HG03521 (cell line): ENCODE data around the gene BRF1.

Experiments used
- ATAC-seq: cut with Tn5 transposase; IDR thresholded peaks from one replicate; pipeline ENCODE4 v1.9.1; 2021; ENCODE audit warnings: mild to moderate bottlenecking, moderate library complexity; ENCODE audit not compliant: unreplicated experiment

The BRF1 gene

DNA sequence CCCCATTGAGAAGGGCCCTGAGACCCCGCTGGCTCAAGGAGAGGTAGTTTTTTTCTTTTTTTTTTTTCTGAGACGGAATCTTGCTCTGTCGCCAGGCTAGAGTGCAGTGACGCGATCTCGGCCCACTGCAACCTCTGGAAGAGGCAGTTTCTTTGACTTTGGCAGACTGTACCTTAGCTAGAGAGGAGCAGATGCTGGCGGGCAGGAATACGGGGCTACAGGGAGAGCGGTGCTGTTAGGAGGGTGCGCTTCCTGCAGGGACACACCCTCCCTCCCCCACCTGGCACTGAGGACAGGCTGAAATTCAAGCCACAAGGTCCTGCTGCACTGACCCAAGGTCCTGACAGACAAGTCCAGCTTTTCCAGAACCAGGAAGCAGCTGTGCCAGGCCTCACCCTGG lies 87.4 kb downstream of the BRF1 start:
- ATAC-seq: no peak

DNA sequence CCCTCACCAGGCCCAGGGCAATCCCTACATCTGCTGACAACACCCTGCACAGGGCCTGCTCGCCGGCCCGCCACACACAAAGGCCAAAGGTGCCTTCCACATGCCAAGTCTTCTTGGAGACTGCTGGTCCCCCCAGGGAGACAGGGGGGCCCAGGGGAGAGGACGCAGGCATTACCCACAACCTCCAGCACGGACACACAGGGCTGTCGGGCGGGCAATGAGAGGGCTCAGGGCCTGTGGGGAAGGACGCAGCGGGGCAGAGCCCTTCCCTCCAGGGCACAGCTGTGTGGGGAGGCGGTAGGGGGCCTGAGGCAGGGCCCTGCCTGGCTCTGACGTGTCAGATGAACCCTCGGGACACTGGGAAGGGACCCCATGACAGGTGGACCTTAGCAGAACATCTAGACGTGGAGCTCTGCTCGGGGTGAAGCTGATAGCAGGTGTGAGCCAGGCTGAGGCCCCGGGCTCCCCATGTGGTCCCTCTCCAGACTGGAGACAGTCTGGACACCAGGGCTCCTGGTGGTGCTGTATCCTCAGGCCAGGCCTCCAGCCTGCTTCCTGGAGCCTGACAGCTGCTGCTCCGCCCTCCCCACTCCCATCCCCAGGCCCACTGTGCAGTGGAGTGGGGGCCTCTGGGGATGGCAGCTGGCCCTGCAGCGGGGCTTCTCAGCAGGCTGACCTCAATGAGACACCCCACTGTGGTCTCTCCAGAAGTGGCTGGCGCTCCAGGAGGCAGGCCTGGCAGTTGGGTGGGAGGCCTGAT lies 88.1 kb downstream of the BRF1 start:
- ATAC-seq: no peak

DNA sequence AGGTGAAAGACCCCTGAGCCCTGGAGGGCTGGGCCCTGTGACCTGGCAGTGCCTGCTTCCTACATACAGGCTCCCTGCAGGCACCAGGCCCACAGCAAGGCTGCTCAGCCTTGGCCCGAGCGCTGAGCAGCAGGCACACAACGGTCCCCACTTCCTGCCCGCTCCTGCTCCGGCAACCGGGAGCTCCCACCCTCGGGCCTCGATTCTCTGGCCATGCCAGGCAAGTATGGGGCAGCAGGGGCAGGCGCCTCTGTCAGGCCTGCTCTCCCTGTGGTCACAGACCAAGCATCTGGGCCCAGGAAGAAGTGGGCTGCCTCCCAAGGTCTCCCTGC lies 89.1 kb downstream of the BRF1 start:
- ATAC-seq: no peak

DNA sequence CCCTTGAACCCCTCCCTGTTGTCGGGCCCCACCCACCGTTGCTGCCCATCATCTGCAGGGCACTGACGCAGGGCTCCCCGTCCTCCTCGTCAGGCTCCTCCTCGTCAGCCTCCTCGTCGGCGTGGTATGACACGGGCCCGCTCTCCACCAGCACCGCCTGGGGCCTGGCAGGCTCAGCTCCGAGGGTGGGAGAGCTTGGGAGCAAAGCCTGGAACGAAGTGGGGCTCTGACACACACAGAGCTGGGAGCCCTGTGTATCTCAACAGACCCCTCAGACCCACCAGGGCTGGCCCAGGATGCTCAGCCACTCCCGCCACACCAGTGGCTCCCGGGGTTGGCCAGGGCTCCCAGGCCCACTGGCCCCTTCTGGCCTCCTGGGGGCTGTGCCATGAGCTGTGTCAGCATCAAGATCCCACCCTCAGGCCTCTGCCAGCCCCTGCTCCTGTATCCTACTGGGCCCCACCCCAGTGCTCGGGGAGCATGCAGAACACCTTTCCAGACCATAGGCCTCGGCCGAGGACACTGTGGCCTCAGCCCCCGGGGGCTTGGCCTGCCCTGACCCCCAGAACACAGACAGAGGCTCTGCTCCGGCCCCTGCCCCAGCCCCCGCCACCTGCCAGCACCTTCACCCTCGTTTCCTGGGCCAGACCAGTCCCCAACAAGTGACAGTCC lies 89.6 kb downstream of the BRF1 start:
- no peak for ATAC-seq

DNA sequence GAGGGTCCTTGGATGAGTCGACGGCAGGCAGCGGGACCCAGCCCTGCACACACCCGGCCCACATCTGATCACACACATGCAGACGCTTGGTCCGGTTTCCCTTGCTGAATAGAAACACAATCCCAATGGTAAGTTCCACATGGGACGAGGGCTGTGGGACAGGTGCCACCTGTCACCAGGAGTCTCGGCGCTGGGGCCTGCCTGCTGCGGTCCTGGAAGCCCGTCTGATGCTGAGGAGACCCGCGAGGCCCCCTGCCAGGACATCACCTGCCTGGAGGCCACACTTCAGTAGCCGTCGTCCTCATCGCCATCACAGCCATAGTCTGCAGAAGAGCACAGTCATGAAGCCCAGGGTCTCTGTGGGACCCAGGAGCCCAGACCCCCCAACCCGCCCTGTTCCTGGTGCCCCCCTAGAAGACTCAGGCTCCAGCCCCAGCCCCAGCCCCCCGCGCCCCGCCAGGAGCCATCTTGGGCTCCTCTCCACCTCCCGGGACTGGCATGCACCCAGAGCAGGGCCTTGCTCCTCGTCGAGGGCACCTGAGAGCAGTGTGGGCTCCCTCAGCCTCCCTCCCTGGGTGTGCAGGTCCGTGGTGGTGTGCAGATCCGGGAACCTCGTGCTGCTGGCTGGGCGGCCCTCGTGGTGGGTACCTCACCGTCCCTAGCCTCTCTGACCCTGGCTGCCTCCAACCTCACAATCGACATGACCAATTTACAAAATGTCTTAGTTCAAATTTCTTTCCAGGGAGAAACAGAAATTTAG lies 90.4 kb downstream of the BRF1 start:
- no peak for ATAC-seq

DNA sequence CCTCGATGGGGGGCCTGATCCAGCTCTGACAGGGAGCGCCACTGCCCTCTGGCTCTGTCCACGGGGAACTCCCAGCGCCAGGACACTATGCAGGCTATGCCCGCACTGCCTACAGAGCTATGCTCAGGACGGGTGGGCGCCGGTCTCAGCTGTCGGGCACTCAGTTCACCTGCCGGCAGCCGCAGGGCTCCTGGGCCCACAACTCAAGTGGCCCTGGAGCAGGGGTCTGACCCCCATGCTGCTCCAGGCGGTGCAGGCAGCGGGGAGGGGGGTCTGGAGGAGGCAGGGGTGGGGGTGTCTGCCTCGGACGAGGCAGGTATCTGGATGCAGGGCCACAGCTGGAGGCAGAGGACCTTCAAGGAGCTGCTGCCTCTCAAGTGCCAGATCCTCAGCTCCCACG lies 91.2 kb downstream of the BRF1 start:
- ATAC-seq: no peak

DNA sequence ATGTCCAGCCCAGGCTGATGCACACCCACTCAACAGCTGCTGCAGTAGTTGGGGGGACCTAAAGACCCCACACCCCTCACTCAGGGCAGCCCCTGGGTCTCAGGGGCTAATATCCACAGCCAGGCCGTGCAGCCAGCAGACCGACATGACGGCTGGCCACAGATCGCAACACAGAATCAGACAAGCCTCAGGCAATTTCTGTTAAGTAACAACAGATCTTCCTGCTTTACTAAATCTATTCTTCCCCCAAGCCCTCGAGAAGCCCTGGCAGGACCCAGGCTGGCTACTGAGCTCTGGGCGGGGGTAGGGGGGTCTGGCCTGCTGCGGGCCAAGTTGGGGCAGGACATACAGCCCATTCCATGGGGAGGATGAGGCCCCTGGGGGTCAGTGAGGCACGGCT lies 91.7 kb downstream of the BRF1 start:
- ATAC-seq: no peak

DNA sequence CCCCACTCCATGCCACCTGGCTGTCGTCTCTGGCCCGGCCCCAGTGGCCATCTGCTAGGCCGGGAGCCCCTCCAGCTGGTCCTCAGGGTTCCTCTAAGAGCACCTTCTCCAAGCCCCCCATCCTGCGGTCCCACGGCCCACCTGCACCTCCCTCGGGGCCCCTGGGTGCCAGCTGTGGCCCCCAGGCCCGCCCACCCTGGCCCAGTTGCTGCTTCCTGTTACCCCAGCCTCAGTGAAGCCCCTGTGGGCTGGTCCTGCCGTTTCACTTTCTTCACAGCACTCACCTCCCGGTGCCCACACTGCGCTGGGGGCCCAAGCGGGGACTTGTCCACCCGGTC lies 92.1 kb downstream of the BRF1 start:
- ATAC-seq: no peak

DNA sequence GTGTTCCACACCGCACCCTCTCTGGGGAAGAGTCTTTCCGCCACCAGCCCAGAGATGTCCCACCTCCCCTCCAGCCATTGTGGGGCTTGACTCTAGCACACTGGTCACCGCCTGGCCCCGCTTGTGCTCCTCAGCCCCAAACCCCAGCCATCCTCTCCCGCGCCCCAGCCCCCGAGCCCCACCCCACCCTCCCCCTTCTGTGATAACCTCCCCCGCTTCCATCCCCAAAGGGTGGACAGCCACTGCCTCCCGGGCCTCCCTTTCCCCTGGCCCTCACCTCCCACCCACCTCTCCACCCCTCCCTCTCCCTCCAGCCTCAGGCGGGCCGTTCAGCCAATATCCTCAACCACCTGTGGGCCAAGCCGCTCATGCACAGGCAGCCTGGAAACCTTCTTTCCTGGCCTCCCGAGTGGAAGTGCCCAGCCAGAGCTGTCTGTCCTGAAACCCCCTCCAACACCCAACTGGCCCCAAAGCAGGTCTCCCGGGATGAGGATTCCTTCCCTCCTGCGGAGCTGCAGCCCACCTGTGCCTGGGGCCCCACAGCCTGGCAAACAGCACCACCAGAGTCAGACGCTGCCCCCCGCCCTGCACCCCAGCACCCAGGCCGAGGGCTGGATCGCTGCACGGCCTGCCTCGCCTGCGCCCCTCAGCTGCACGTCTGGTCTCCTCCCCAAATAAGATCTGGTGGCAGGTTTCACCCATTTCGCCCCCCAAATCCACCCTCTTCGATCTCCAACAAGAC lies 92.6 kb downstream of the BRF1 start:
- ATAC-seq: no peak

DNA sequence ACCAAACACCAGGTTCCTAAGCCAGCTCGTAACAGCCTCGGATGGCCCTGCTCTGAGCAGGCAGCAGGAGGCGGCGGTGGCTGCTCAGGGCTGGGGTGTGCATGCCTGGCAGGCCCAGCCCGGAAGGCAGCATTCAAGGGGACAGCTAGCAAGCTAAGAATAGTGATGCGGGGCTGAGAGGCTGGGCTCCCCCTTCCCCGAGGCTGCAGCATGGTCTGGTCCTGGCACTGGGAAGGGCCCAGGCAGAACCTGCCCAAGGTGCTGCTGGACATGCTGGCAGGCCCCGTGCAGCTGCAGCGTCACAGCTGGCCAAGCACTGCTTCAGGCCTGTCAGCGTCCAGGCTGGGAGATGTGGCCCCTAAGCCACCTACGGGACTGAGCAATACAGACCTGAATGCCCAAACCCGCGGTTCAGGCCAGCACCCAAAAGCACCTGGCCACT lies 93.3 kb downstream of the BRF1 start:
- ATAC-seq: no peak

DNA sequence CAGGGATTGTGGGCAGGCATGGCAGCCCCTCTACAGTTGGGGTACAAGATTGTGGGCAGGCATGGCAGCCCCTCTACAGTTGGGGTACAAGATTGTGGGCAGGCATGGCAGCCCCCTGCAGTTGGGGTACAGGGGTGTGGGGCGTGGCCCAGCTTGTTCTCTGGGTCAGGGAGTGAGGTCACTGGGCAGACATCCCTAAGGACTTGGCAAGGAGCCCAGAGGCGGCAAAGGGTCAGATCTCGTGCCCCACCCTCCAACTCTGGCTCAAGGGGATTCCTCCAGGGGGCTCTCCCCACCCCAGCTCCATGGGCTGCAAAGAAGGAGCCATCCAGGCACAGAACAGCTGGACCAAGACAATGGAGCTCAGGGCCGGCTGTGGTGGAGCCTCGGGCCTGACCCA lies 93.9 kb downstream of the BRF1 start:
- ATAC-seq: no peak

DNA sequence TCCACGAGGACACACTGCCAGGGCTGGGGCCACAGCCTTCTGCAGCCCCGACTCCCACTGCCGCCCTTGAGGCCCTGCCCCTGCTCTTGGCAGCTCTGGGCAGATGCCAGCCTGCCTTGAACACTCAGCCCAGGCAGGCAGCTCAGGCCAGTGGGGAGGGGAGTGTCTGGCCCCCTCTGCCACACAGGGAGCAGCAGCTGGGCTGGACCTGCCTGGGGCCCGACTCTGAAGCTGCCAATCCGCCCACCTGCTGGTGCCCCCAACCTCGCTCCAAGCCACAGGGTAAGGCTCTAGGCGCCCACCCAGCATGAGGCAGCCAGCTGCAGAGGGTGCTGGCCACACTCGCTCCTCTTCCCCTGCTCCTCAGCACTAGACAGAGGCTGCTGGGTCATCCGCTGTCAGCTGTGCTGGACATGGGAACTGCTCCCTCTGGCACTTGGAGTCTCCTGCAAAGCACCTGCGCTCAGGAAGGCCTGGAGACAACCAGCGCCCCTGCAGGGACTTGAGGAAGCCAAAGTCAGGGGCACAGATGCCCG lies 95.1 kb downstream of the BRF1 start:
- no peak for ATAC-seq

DNA sequence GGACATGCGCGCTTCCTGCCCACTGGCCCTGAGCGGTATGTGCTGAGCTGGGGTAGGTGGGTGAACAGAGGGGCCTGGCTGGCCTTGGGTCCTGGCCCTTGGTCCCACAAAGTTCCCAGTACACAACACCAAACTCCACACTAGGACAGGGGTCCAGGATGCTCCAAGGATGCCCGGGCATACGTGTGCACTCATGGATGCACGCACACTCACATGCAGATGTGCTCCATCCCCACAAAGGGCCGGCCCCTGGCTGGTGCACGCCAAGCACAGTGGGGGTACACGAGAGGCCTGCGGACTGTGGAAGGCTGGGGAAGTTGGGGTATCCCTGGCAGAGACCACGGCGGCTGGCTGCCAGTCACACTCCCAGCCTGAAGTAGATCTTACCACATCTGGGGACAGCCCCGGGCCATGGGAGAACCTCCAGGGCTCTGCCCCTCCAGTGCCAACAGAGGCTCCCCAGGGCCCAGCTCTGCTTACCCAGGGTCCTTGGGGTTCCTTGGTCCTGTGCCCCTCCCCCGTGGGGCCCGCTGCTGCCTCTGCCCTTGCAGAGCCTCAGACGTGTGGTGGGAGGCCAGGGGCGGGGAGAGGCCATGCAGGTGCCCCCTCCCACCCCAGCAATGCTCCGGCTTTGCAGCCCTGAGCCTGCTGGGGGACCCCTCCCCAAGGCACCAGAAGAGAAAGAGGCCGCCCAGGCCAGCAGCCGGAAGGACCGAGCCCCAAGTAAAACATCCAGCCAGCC lies 95.7 kb downstream of the BRF1 start:
- ATAC-seq: no peak

DNA sequence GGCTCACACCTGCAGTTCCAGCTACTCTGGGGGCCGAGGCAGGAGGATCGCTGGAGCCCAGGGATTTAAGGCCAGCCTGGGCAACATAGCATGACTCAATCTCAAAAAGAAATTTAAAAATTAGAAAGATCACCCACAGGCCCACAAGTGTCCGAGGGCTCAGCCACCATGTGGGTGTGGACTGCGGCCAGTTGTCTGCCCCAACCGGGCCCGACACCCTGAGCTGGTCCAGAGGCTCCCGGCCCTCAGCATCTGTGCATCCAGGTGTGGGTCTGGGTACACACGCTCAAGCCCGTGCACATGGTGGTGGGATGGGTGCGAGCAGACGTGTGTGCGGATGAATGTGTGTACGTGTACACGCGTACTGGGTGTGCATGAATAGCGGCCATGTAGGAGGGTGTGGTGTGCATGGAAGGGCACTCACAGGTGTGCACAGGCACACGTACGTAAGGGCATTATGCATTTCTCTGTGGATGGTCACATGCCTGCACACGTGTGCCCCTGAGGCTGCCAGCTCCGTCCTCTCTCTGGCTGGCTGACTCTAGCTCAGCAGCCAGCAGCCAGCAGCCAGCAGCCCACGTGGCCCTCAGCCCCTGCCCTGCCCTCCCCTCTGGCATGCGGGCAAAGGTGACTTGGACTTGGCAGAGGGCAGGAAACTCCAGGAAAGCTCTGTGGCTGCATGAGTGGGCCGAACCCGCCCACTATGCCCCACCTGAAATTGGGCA lies 96.4 kb downstream of the BRF1 start:
- no peak for ATAC-seq

DNA sequence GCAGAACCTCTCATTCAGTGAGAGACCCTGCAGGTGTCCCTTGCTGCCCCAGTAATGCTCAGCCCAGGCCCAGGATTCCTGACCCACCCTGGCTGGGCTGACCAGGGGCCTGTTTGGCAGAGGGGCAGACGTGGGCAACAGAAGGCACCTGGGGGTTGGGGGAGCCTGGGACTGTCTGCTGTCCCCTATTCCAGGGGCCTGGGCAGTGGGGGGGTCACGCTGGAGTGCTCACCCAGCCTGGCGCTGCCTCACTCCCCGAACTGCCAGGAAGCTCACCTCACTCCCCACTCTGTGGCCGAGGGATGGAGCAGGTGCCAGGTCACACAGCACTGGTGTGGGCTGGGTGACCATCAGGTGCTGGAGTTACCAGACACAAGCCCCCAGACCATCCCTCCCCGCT lies 97.1 kb downstream of the BRF1 start:
- no peak for ATAC-seq

DNA sequence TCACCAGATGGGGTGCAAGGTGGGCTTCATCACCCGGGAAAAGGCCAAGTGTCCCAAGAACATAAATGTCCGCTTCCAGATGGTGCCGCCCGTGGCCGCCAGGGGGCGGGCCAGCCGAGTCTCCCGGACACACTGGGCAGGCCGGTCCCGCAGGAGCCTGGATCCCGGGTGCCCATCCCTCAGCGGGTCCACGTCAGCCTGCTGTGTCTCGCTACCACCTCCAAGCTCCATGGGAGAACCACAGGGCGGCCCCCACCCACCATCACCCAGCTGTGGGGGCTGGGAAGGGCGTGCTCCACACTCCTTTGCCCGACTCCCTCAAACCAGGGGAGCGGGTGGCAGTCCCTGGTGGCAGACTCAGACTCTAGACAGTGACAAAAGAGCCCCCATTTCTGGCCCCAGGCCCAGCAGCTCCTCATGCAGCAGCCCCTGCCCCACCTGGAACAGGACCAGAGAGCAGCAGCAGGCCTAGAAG lies 97.7 kb downstream of the BRF1 start:
- no peak for ATAC-seq

DNA sequence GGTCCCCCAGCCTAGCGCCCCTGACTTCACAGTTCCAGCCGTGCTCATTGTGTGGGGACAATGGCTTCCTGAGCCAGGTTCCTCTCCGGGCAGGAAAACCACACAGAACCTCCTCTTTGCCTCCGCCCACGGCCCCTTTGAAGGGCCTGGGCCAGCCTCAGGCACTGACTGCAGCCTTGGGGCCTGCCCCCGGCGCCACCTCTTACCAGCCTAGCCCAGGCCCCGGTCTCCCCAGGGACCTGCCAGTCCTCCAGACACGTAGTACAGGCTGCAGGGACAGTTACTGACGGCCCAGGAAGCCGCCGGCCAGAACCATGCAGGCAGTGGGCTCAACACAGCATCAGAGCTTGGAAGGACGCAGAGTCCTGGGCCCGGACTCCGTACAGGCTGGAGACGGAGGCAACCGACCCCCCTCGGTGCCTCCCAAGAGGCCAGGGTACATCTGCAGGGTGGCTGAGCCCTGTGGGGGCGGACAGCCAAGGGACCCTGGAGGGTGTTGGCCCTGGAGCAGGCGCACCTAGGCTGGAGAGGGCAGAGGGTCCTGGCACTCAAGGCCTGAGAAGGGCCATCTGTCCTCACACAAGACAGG lies 98.8 kb downstream of the BRF1 start:
- no peak for ATAC-seq

DNA sequence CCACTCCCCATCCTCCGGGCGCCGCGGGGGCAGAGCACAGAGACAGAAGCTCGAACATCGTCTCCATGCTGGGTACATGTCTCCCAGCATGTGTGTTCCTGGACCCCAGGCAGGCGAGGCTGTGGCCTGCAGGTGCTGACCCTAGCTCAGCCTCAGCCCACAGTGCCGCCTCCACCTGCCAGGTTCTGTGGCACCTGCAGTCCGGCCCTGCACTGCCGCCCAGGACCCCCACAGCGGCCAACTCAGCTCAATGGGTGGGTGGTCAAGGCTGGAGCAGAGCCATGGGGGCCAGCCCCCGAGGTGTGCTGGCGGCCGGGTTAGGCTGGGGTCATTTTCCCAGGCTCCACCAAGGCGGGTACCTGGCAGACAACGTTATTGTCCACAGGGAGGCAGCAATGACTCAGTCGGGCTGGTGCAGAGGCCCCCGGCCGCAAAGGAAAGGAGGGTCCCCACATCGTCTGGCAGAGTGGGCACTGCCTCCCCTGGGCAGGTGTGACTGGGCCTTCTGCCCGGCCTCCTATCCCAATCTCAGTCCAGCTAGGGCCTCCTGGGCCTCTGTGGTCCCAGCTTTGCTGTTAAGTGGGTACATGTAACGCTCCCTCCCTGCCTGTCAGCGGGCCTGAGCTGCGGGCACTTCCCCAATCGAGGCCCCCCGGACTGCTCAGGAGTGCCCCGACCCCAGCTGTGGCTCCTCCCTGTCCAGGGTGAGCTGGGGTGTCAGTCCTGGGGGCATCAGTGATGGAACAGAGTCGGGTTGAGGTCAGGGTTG lies 99.5 kb downstream of the BRF1 start:
- no peak for ATAC-seq

DNA sequence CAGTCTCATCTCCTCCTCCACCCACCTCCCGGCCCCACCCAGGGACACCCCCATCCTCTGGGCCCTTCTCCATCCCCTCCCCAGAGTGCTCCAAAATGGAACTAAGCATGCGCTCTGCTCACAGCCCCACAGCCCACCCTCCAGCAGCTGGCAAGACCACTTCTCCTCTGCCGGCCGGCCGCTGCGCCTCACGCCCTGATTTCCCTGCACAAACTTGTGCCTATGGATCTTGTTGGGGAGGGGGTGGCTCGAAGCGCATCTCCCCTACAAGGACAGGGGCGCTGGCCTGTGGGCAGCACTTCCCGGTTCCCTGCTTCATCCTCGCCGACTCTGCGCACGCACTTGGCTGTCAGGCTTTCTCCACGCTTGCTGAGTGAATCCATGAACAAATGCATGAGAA lies 100.2 kb downstream of the BRF1 start:
- no peak for ATAC-seq
